CD4-positive, alpha-beta T cell (primary cell): ENCODE measurements around the gene TMC6. TPM values are rescaled to one million over a fixed set of nuclear protein-coding genes. Genes with fewer than 3 reads are reported as not detected.
A peak's percentile ranks its signal among the peaks of the same experiment; 100 is the strongest.

Source experiments
- ATAC-seq: fragments of 200-7000 bp; cut with Tn5 transposase; one replicate; pipeline ENCODE4 v1.10.0; 2022; ENCODE audit warnings: mild to moderate bottlenecking; ENCODE audit not compliant: poor library complexity
- CTCF ChIA-PET: fragments of 350-600 bp; sonication (Branson Sonifier 250); formaldehyde crosslinking; loops from one replicate; lab custom pipeline; 2021; ENCODE audit warnings: antibody characterized with exemption, inconsistent platforms; lab: Charles Lee
- POLR2A ChIA-PET: fragments of 350-600 bp; sonication (Branson Sonifier 250); formaldehyde crosslinking; loops from one replicate; lab custom pipeline; 2021; ENCODE audit warnings: antibody characterized with exemption, inconsistent platforms; lab: Charles Lee
- DNase-seq, 14 experiments: peaks; one replicate each; pipeline ENCODE4 v3.0.0-alpha.2; 2013 to 2020; ENCODE audit warnings: mixed read lengths in 2 of 14
- H3K27ac ChIP-seq, 2 donors: one replicate each; pipeline versions ENCODE4 v1.5.1 to v1.7.0; 2013; ENCODE audit warnings: low read length in 2 of 2, low read depth in 1 of 2, mild to moderate bottlenecking in 1 of 2
- H3K27me3 ChIP-seq, 2 experiments: 1 replicate in 1 of 2; 2 replicates in 1 of 2; pipeline versions ENCODE4 v1.6.1 to v1.7.0; 2013; ENCODE audit warnings: low read length in 2 of 2, control low read depth in 1 of 2, mild to moderate bottlenecking in 1 of 2, moderate library complexity in 1 of 2; ENCODE audit not compliant: insufficient read depth in 2 of 2, control insufficient read depth in 1 of 2
- H3K36me3 ChIP-seq: one replicate; pipeline ENCODE4 v1.6.1; 2013; ENCODE audit warnings: low read length, control low read depth; ENCODE audit not compliant: insufficient read depth
- H3K4me1 ChIP-seq: one replicate; pipeline ENCODE4 v1.6.1; 2013; ENCODE audit warnings: low read length, control low read depth; ENCODE audit not compliant: insufficient read depth
- H3K4me3 ChIP-seq: one replicate; pipeline ENCODE4 v1.5.1; 2013; ENCODE audit warnings: mild to moderate bottlenecking, low read length, moderate library complexity
- H3K9me3 ChIP-seq, 2 experiments: 1 replicate in 1 of 2; 2 replicates in 1 of 2; pipeline versions ENCODE4 v1.6.1 to v1.7.0; 2013; ENCODE audit warnings: low read length in 2 of 2, mild to moderate bottlenecking in 2 of 2, control low read depth in 1 of 2, moderate library complexity in 1 of 2; ENCODE audit not compliant: control insufficient read depth in 1 of 2, insufficient read depth in 1 of 2
- H3K27ac Mint-ChIP-seq: one replicate; pipeline ENCODE4 v1.8.0; 2020; ENCODE audit warnings: mixed read lengths
- H3K27me3 Mint-ChIP-seq: one replicate; pipeline ENCODE4 v1.8.0; 2021; ENCODE audit warnings: mixed read lengths
- H3K36me3 Mint-ChIP-seq: one replicate; pipeline ENCODE4 v1.8.0; 2021; ENCODE audit warnings: low read depth, mixed read lengths
- H3K4me1 Mint-ChIP-seq: one replicate; pipeline ENCODE4 v1.8.0; 2021; ENCODE audit warnings: low read depth, mixed read lengths
- H3K4me3 Mint-ChIP-seq: one replicate; pipeline ENCODE4 v1.8.0; 2020; ENCODE audit warnings: mild to moderate bottlenecking, mixed read lengths
- H3K9me3 Mint-ChIP-seq: one replicate; pipeline ENCODE4 v1.8.0; 2020; ENCODE audit warnings: mixed read lengths
- CTCF ChIP-seq: fragments of 200-600 bp; IDR thresholded peaks from one replicate; pipeline ENCODE4 v1.8.0; 2022; ENCODE audit warnings: antibody characterized with exemption, mild to moderate bottlenecking
- intact Hi-C, 2 experiments: fragments of 100-400 bp; cut with DNase I in 1 of 2; cut with micrococcal nuclease in 1 of 2; formaldehyde crosslinking; loops; one replicate each; pipeline versions ENCODE4 v1.15.1 to v1.9.0; 2023 to 2025; cut with DNase I, micrococcal nuclease
- total RNA-seq, 174 experiments: library from RNA in 2 of 174; stranded (reverse) in 2 of 174; gene quantifications; one replicate each; pipeline ENCODE4 v1.2.3 and lab custom pipeline; 2021 to 2026

TMC6 gene
- total RNA-seq, 2 experiments from 2014 or later, result 645 to 659 TPM

GRCh38 chr17:78122216-78122930 lies 6.2 kb downstream of the TMC6 start:
- H3K36me3 Mint-ChIP-seq, result peaks cover 84% of the 10 kb centered on the region
- peaks cover 70% of the 10 kb centered on the region for H3K4me1 Mint-ChIP-seq
- peak overlapping the region; percentile 76 for H3K4me3 Mint-ChIP-seq
- ChIA-PET POLR2A (interaction anchor here (1.7 to 15.4 kb wide), 3 partner anchors 10 to 54 kb away, joined by 3 to 766 read pairs (median 16); partner anchors contain the start of gene TMC8), CTCF (interaction anchor here (2.2 to 6.5 kb wide), 3 partner anchors 12 to 54 kb away, joined by 8 to 38 read pairs (median 28); no protein-coding TSS in a partner anchor)
- peaks cover 98% of the 10 kb centered on the region for H3K4me1 ChIP-seq
- ATAC-seq (peak; percentile 3), DNase-seq (peak in 5 of 14 experiments; percentile 3 to 60 (median 54))
- no peaks in the 10 kb centered on the region for H3K27me3 Mint-ChIP-seq
- H3K36me3 ChIP-seq, result peaks cover 94% of the 10 kb centered on the region
- H3K9me3 ChIP-seq, result no peaks in the 10 kb centered on the region
- TF ChIP-seq CTCF, result no peak
- no peaks in the 10 kb centered on the region for H3K9me3 Mint-ChIP-seq
- H3K27me3 ChIP-seq, result no peaks in the 10 kb centered on the region
- peak overlapping the region; percentile 53 for H3K4me3 ChIP-seq
- H3K27ac Mint-ChIP-seq, result peak overlapping the region; percentile 83
- intact Hi-C loops, result loop anchor here in 1 of 2 experiments (10.0 kb wide), 2 partner anchors 242 to 302 kb away; partner anchors contain the start of gene SOCS3
- peak overlapping the region; percentile 52 to 79 for H3K27ac ChIP-seq

DNA sequence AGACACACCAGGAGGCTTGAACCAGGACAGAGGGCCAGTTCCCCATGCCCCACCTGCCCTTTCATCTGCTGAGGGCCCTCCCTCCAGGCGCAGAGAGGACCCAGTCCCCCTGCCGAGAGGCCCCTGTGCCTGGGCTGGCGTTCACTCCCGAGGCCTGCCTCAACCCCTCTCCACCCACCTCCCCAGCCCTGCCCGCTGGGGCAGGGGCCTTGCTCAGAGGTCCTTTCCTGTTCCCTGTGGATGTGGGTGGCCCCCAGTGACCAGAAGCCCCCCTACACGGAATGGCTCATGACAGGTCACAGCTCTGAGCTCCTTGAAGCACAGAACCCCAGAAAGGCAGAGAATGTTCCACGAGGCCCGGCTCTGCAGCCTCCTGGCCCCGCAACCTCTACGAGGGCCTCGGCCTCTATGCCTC lies 6.7 kb downstream of the TMC6 start:
- Histone ChIP-seq H3K27ac (peak overlapping the region; percentile 52 to 79), H3K36me3 (peaks cover 96% of the 10 kb centered on the region), H3K4me3 (peak overlapping the region; percentile 53), H3K27me3 (no peaks in the 10 kb centered on the region), H3K9me3 (no peaks in the 10 kb centered on the region), H3K4me1 (peaks cover 99% of the 10 kb centered on the region)
- Mint-ChIP-seq H3K36me3 (peaks cover 82% of the 10 kb centered on the region), H3K4me1 (peaks cover 64% of the 10 kb centered on the region), H3K27ac (peak overlapping the region; percentile 83), H3K9me3 (no peaks in the 10 kb centered on the region), H3K27me3 (no peaks in the 10 kb centered on the region), H3K4me3 (peak overlapping the region; percentile 76)
- ChIA-PET CTCF (interaction anchor here (0.9 to 6.5 kb wide), 5 partner anchors 8 to 55 kb away, joined by 3 to 38 read pairs (median 8); no protein-coding TSS in a partner anchor), POLR2A (interaction anchor here (0.6 to 15.4 kb wide), 4 partner anchors 10 to 671 kb away, joined by 3 to 766 read pairs (median 11); partner anchors contain the start of gene TMC8)
- intact Hi-C loops, result loop anchor here (1.0 to 10.0 kb wide), 4 partner anchors 8 to 303 kb away; partner anchors contain the start of genes SOCS3 (in 1 of the 2) and TMC8 (in 1 of the 2)
- TF ChIP-seq CTCF, result no peak
- ATAC-seq, result peak; percentile 7
- DNase-seq, result no peak

DNA sequence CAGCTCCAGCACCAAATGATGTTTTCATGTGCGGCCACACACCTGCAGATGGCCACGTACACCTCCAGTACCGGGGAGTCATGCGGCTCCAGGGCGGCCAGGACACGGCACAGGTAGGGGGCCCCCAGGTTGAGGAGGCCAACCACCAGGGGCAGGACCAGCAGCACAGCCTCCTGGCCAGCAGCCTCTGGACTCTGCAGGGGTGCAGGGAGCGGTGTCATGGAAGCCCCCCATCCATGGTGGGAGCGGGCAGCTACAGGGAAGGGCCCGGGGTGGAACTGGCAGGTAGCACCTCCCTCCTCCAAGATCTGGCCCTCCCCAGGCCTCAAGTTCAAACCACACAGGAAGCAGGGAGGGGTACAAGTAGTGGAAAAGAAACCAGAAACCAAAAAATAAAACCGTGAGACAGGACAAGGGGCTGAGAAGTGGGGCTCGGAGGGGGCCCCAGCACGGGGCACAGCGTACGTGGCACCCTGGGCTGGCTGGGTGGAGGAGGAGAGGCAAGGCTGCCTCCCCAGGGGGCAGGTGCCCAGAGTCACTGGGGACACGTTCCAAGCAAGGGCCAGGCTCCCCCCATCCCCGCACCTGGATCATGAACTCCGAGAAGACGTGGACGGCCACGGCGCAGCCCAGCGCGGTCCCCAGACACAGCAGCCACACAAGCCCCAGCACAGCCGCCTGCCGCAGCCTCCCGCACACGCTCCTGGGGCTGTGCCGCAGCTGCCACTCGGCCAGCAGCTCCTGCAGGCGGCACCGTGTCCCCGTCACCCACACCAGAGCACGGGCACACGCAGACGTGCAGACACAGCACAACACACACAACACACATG lies 7.4 kb downstream of the TMC6 start:
- Histone ChIP-seq H3K9me3 (no peaks in the 10 kb centered on the region), H3K27me3 (no peaks in the 10 kb centered on the region), H3K27ac (peak overlapping the region; percentile 52 to 79), H3K4me3 (peak overlapping the region; percentile 53), H3K36me3 (peaks cover 96% of the 10 kb centered on the region), H3K4me1 (peaks cover 99% of the 10 kb centered on the region)
- H3K4me3 Mint-ChIP-seq, result peak overlapping the region; percentile 76
- no peaks in the 10 kb centered on the region for H3K9me3 Mint-ChIP-seq
- CTCF ChIA-PET, result interaction anchor here (0.9 to 6.5 kb wide), 7 partner anchors 8 to 130 kb away, joined by 3 to 38 read pairs (median 7); no protein-coding TSS in a partner anchor
- intact Hi-C loops, result loop anchor here (1.0 to 10.0 kb wide), 4 partner anchors 9 to 304 kb away; partner anchors contain the start of genes SOCS3 (in 1 of the 2) and TMC8 (in 1 of the 2)
- no peak for TF ChIP-seq CTCF
- peak overlapping the region; percentile 83 for H3K27ac Mint-ChIP-seq
- peaks cover 60% of the 10 kb centered on the region for H3K4me1 Mint-ChIP-seq
- POLR2A ChIA-PET, result interaction anchor here (0.6 to 15.4 kb wide), 7 partner anchors 9 to 1384 kb away, joined by 3 to 766 read pairs (median 3); partner anchors contain the start of genes SRSF2 and TMC8
- peak; percentile 61 for ATAC-seq
- H3K36me3 Mint-ChIP-seq, result peaks cover 80% of the 10 kb centered on the region
- DNase-seq, result peak in 13 of 14 experiments; percentile 40 to 90 (median 64)
- no peaks in the 10 kb centered on the region for H3K27me3 Mint-ChIP-seq
